Stimulated activated CD4-positive, alpha-beta T cell treated with anti-CD3 and anti-CD28 coated beads, Interleukin-4, amount 100 ng/mL, for 1 hour (primary cell): ENCODE results near the gene LARP1B.
"Not testable (repeated sequence)": the region's sequence is repeated elsewhere in the genome, so short reads cannot be mapped to it uniquely, and the experiment has no call there.

Source experiments
- DNase-seq: peaks from one replicate; pipeline ENCODE4 v3.0.0-alpha.2; 2020

LARP1B gene

GRCh38 chr4:128060699-128061565 lies at the start of gene LARP1B:
LARP1B (plus strand) TSS chr4:128061312; CDS start chr4:128074952, 13,640 bp downstream.
- peak; percentile 93 for DNase-seq

GRCh38 chr4:128025319-128025718 lies 35.8 kb upstream of the LARP1B start:
- DNase-seq, result no peak

- no peak for DNase-seq
Observed at GRCh38 chr4:128029907-128030306, 31.2 kb upstream of the LARP1B start.

- no peak for DNase-seq
Observed at GRCh38 chr4:128031756-128032384, 29.2 kb upstream of the LARP1B start.

GRCh38 chr4:128039568-128039967 lies 21.5 kb upstream of the LARP1B start:
- no peak for DNase-seq

- not testable (repeated sequence) for DNase-seq
Observed at GRCh38 chr4:128047019-128047418, 14.1 kb upstream of the LARP1B start.

GRCh38 chr4:128047514-128047913 lies 13.6 kb upstream of the LARP1B start:
- DNase-seq, result not testable (repeated sequence)

- DNase-seq, result not testable (repeated sequence)
Observed at GRCh38 chr4:128051229-128051628, 9.9 kb upstream of the LARP1B start.

GRCh38 chr4:128054907-128055306 lies 6.2 kb upstream of the LARP1B start:
- DNase-seq, result not testable (repeated sequence)

GRCh38 chr4:128055441-128056206 lies 5.5 kb upstream of the LARP1B start:
- not testable (repeated sequence) for DNase-seq

- no peak for DNase-seq
Observed at GRCh38 chr4:128056396-128056795, 4.7 kb upstream of the LARP1B start.

GRCh38 chr4:128060121-128060698 lies 902 bp upstream of the LARP1B start:
- no peak for DNase-seq

- peak; percentile 65 for DNase-seq
Observed at GRCh38 chr4:128061566-128062536, 739 bp downstream of the LARP1B start.

- DNase-seq, result not testable (repeated sequence)
Observed at GRCh38 chr4:128066453-128066820, 5.3 kb downstream of the LARP1B start.

GRCh38 chr4:128068918-128069317 lies 7.8 kb downstream of the LARP1B start:
- no peak for DNase-seq

- no peak for DNase-seq
Observed at GRCh38 chr4:128076464-128076863, 15.4 kb downstream of the LARP1B start.

GRCh38 chr4:128095293-128095692 lies 34.2 kb downstream of the LARP1B start:
- not testable (repeated sequence) for DNase-seq

GRCh38 chr4:128107766-128108165 lies 46.7 kb downstream of the LARP1B start:
- DNase-seq, result no peak

- DNase-seq, result no peak
Observed at GRCh38 chr4:128123036-128123435, 61.9 kb downstream of the LARP1B start.

GRCh38 chr4:128130621-128131020 lies 69.5 kb downstream of the LARP1B start:
- DNase-seq, result no peak

- no peak for DNase-seq
Observed at GRCh38 chr4:128134925-128135324, 73.8 kb downstream of the LARP1B start.

GRCh38 chr4:128135391-128135790 lies 74.3 kb downstream of the LARP1B start:
- no peak for DNase-seq
